ENCODE measurements around the gene CAMK2A.

- TF ChIP-seq CTCF (IDR thresholded peaks at IDR 0.05; ENCODE audit: low read depth, low read length, poor library complexity, severe bottlenecking) (no peak), EZH2phosphoT487 (IDR thresholded peaks at IDR 0.05; ENCODE audit: borderline replicate concordance, low read length) (no peak)
Observed at GRCh38 chr5:150312518-150312917, 22.9 kb upstream of the CAMK2A start.
